GM21529 (cell line): ENCODE data around the gene BCL11A.

Experiments
- ATAC-seq: cut with Tn5 transposase; IDR thresholded peaks from one replicate; pipeline ENCODE4 v1.9.1; 2021; ENCODE audit not compliant: unreplicated experiment

BCL11A gene

DNA sequence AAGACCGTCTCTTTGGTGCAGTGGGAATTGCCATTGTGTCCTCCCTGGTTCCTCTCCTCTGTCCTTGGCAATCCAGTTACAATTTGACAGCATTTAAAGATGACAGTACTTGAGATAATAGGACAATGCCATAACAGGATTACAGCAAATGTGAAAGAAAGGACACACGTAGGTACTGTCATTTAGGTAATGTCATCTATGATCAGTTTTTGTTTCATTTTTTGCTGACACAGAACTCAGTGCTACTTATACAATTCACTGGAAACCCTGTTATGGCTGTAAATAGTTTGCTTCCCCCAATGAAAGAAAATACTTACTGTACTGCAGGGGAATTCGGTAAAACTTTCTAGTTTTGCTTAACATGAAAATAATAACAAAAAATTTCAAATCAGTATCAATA is 65.2 kb downstream of the BCL11A start:
- peak; percentile 67 for ATAC-seq

DNA sequence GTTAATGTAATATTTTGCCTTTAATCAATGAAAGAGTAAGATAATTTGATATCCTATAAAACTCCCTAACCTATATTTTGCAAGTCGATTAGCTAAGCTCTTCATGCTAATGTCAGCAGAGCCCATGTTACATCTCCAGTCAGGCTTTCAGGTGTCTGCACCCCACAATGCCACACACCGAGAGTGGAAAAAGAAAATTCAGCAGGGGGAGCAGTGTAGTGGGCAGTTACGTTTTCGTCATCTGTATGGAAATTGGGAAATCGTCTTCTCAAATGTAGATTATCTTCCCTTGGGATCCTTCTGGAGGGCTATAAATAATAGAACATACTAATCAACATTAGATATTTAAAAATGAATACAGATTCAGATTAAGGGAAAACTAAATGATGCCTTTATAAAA is 66.3 kb downstream of the BCL11A start:
- no peak for ATAC-seq

DNA sequence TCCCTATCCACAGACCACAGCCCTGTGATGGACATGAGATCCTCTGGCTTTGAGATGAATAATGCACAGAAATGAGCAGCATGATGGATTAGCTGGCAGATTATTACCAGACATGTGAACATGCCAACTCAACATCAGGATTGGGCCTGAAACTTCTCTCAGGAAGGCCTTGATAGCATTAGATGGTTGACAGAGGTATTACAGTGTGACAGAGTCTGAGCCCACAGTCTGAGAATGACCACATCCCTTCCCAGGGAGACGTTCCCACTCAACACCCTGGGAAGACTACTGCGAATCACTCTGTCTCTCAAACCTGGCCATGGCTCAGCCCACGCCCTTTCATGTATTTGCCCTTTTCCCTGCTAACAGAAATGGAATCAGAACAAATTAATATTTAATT is 66.9 kb downstream of the BCL11A start:
- no peak for ATAC-seq

DNA sequence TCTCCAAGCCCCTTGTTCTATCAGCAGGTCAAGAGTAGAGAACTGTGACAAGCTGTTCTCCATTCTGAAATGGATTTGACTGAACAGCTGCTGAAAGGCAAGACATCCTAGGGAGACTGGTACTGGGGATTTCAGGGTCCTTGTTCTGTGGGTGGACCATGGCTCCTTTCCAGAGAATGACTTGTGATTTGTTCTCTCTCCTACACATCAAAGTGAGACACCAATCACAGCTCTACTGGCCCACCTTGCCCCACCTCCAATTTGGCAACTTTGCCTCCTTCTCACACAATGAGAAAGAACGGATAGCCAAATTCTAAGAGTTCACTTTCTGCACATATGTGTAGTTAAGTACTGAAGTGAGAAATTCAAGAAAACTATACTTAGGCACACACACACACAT is 67.4 kb downstream of the BCL11A start:
- no peak for ATAC-seq

DNA sequence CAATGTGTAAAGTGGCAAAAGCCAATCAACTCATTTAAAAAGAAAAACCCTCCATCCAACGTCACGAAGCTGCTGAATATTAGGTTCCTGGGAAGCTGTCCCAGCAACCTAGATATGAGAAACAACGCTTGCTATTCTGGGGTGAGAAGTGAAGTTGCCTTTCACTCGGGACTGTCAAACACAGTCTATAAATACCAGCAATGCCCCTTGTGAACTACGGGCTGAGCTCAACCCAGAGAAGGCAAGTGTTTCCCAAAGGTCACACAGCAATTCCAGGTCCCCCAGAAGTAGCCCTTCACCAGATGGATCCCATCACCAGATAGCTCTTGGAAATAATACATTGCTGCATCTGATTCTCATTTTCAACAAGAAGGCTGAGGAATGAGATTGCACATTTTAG is 67.9 kb downstream of the BCL11A start:
- no peak for ATAC-seq

DNA sequence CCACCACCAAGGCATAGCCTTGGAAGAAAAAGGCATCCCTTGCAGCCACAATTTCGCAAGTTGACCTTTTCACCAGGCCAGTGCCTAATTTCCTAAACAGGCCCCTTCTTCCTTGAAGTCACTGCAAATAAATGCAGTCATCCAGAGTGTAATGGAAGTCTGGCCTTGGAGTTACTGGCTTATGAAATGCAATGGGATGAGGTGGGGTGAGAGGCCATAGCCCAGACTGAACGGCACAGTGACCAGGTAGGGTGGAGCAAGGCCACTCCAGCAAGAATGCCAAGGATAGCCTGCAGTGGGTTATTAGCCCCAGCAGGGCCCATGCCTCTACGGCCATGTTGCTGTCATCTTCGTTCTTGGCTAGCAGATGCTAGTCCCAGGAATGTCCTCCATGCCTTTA is 68.4 kb downstream of the BCL11A start:
- no peak for ATAC-seq

DNA sequence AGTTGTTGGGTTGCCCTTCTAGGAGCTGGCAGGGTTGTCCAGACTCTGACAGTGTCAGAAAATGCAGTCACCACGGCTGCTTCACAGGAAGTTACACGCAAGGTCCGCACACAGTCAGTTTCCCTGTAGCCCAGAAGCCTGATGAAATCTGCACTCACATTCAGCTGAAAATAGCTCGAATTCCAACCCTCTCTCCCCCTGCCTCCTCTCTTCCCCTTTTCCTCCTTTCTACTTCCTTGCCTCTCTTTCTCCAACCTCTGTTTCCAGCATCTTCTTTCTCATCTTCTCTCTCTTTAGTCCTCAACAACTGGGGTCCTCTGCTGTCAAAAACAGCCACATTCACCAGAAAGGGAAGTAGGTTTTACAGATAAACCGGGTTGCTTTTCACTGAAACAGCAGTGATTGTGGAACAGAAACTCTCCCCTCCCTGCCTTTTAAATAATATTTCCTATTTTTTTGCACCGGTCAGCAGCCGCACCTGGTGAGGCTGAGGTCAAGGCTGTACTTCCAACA is 69.3 kb downstream of the BCL11A start:
- peak; percentile 50 for ATAC-seq

DNA sequence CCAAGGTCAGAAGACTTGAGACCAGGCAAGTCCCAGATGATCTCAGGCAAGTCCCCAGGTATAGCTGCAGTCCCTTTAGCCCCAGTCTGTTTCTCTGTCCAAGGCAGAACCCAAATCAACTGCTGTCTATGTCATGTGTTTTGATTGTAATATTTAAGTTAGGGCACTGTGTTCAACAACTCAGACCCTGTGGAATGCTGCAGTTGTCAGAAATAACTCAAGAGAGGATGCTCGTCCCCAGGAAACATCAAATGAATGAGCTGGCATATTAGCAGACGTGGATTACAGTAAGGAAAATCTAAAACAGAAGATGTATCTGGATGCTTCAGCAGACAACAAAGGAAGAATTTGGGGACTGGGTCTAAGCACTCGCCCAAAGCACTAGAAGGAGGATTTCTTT is 70.1 kb downstream of the BCL11A start:
- ATAC-seq, result no peak

DNA sequence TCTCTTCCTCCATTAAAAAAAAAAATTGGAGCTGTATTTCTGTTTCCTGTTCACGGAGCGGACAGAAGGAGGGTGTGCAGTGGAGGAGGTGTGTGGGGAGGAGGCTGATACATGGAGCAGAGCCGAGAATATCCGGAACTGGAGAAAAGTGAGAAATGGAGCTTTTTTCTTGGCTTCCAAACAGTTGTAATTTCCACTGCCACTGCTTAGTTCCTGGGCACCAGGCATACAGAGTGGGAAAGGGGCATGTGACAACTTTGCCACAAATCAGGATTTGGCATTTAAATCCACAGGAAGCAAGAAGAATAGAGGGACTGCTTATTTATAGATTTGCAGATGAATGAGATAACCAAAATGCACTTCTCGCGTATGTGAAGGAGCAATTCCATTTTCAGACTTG is 71.2 kb downstream of the BCL11A start:
- no peak for ATAC-seq

DNA sequence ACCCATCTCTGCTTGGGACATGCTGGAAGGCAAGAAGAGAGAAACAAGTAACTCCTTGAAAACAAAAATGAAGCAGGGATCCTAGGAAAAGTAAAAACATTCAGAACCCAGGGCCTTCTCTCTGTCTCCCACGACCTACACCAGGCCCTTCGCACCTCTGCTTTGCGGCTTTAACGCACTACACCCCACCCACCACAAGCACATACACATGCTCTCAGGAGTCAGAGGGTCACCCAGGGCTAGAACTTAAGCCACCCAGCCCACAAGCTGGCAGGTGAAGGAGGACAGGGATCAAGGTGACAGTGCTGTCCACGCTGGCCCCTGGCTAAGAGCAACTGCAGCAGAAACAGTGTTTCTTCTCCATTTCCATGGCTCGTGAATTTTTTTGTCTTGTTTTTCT is 72.2 kb downstream of the BCL11A start:
- no peak for ATAC-seq

DNA sequence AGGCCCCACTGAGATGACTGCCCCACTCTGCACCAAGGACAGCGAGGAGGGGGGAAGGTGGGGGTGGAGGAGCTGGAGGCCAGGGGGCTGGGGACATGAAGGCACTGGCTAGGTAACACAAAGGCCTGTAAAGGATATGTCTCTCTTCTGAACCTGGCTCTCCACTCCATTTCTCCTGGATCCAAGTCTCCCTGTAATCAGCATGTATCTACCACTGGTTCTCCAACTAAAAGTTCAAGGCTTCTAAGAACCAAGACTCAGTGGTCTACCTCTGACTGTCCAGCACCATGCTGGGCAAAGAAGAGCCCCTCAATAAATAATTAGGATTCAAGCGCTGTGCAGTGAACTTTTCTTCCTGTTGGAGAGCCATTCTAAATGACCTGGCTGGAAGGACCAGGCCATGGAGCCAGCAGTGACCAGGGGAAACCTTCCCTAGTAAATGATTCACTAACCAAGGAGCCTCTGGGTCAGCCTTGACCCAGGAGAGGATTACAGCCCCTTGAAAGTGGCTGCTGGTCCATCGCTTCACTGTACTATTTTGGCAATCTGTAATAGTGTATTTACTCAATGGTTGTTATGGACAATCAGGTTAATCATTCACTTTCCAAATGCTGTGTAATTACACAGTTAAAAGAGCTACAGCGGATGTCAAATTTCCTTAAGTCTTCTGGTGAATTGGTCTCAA is 73.2 kb downstream of the BCL11A start:
- ATAC-seq, result no peak

DNA sequence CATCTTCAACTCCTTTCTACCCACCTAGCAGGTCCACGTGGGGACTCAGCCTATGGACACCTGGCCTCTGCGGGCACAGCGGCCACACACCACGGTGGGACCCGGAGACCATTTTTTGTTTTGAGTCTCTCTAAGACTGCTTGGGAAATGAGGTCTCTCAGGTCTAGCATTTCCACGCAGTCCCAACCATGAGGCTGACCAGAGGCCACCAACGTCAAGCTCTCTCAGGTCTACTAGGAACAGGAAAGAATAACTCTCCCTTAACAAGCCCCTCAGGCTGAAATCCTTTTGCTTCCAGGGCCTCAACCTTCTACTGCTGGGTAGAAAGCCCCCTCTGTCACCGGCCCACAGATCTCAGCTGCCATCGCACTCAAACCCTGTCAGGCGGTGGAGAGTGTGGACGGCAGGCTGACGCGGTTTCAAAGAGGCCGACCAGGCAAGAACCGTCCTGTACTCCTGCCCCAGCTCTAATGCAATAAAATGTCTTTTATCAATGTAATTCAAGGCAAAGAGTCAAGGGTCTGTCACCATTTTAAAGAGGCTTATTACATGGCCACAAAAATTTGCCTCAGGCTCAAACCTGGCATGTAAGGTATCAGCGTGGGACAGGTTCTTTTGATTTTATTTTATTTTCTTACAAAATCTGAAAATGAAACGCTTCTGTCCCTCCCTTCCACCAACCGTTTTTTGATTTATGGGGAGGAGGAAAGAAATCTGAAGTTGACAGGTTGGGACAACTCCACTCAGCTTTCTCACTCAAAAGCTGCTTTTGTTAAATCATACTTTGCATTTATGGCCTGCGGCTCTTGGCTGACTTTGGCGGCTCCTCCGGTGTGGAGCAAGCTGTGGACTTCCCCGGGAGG is 74.0 kb downstream of the BCL11A start:
- ATAC-seq, result no peak

DNA sequence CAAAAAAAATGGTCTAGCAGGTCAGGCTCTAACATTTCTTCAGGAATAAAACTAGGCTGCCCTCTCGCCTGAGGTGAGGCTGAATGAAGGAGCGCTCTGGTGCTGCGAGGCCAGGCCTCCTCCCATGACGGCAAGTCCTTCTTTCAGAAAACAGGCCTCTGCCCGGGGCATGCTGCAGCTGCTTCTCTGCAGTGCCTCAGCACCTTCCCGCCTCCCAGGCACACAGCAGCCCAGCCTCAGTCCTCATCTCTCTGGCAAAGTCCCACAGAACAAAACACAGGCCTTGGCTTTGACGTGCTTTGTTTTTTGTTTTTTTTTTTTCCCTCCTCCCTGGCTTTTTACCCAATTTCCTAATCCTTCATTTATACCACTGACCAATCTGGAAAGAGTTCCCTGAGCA is 74.8 kb downstream of the BCL11A start:
- ATAC-seq, result no peak

DNA sequence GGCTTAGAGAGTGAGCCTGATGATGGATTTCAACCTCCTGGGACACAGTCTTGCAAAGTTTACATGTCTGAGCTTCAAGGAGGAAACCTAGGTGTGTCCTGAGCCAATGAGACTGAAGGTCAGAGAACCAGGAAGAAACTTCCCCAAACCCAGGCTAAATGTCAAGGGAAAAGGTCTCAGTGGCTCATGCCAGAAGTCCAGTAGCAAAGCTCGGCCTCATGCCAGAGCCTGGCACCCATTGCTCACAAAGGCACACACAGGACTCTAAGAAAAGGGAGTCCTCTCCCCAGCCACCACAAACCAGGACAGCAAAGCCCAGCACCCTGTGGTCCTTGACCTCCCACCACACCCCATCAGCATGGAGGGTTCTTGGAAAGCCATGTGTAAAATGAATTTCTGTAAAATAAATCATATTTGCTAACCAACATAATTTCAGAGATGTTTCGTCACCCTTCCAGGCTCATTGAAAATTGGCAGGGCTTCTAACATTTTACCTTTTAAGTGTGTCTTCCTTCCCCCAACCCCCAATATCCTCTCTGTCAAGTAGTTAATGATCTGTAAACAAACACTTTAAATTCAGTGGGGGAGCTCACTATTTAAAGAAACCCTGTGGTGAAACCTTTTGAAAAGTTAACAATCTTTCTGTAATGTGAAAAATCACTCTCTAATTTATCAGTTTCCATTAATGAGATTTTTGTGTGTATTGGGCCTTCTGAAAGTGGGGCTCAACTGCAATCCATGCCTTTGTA is 77.1 kb downstream of the BCL11A start:
- ATAC-seq, result no peak

DNA sequence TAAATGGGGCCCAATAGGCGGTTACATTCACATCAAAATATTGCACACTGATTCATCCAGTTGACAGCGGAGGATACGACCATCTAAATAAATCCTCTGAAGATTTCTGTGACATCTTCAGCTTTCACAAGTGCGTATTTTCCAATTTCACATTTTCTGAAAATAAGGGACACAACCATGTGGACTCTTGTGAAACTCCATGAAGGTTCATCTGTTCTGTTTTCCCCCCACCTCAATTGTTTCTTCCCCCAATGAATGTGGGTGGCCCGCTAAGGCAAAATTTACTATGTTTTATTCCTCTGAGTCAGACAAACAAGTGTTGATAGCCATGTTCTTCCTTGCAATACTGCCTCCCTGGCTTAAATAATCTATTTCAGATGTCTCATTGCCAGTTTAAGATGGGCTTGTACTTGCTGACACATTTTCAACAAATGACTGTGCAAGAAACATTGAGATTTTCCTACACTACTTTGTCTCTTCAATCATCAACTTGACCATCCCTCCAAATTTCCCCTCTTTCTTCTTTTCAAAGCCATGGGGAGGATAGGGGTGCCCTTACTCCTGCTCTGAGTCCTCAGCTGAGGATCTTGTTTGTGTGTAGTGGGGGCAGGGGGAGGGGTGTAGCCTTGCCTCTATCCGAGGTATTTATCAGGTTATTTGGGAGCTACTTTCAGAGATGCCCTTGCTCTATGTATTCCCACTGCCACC is 78.2 kb downstream of the BCL11A start:
- ATAC-seq, result no peak

DNA sequence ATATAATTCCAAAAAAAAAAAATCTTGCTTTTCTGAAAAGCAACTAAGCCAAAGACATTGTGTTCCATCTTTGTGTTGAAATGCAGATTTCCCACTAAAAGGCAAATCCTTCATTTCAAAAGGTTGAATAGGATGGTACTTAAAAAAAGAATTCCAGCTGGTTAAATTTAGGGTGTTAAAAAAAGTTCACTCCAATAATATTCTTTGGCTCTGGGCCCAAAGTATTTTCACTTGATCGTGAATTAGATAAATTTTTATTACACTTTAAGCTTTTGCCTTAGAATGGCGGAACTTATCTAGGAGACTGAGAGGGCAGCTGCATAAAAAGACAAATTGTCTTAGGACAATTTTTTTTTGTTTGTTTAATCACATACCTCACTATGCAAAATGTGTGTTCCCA is 79.2 kb downstream of the BCL11A start:
- ATAC-seq, result no peak

DNA sequence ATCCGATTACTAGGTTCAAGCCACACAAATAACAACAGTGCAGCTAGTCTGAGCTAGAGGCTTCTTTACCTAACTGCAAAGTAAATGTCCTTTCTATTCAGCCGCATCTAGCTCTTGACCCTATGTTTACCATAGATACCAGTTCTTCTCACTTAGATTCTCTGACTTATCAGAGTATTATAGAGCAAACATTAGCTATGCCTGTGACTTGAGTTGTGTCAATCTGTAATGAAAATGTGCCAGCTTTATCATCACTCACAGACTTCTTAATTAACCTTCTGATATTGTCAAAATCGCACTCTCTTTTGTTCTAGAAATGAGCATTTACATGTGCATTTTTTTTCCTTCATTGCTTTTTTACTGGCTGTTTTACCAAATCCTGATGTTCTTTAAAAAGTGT is 79.9 kb downstream of the BCL11A start:
- ATAC-seq, result no peak

DNA sequence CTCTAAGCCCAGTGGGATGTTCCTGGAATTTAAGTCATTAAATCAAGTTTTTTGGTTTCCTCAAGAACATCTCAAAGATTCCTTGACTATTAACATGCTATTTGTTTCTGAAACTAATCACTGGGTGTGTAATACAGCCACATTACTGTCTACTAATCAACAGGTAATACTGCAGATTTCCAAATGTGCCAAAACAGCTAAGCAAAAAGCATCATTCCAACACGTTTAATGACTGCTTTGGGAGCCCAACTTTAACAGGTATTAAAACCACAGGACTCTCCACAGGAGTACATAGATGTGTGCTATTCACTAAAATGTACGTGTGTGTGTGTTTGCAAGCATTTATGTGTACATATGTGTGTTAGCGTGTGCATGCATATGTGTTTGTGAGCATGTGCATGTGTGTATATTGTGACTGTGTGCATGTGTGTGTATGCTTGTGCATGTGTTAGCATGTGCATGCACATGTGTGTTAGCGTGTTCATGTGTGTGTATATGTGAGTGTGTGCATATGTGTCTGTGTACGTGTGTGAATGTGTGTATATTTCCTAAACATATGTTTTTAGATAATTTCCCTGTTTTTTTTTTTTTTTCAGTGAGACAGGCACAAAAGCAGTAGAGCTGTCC is 80.7 kb downstream of the BCL11A start:
- ATAC-seq, result no peak

DNA sequence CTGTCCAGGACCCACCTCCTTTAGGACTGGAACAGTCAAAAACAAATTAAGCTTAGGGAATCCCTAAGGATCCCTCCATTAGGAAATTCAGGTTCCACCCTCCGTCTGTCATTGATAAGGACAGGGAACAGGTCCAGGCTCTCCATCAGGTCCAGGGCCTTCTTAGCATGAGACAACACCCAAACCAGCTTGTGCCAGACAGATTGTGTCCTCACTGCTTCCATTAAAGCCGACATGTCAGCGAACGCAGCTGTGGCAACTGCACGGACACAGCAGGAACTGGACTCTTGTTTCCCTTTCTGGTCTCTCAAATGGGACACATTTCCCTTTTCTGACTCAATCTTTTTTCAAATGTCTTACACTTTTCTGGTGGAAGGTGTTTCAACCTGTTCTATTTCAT is 81.4 kb downstream of the BCL11A start:
- ATAC-seq, result no peak

DNA sequence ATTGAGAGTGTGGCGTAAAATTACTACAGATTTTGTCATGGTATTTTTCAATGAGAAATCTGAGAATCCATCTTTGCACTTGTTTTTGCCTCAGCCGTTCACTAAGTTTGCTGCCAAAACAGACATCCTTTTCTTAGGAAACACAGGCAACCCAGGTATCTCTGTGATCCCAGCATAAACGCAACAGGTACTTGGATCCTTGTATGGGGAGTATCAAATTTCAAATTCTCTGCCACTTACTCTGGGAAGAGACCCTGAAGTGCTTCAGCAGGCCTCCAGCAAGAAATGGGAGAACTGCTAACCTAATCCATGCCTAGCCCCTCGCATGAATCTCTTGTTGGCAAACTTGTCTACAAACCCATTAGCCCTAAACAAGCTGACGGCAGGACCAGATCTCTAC is 83.1 kb downstream of the BCL11A start:
- no peak for ATAC-seq
